Hepatic stellate cell (primary cell): ENCODE results near the gene KLHL35.
"Not testable (repeated sequence)": the region's sequence is repeated elsewhere in the genome, so short reads cannot be mapped to it uniquely, and the experiment has no call there.

ENCODE experiments used
- DNase-seq: peaks from one replicate; pipeline ENCODE4 v3.0.0; 2011; ENCODE audit warnings: low spot score

KLHL35 gene

GRCh38 chr11:75425422-75425821, 7.6 kb downstream of the KLHL35 start:
- DNase-seq, result no peak

GRCh38 chr11:75424396-75424795, 8.6 kb downstream of the KLHL35 start:
- no peak for DNase-seq

- no peak for DNase-seq
Observed at GRCh38 chr11:75423721-75424120, 9.3 kb downstream of the KLHL35 start.

- DNase-seq, result no peak
Observed at GRCh38 chr11:75422248-75423231, 10.5 kb downstream of the KLHL35 start.

- DNase-seq, result no peak
Observed at GRCh38 chr11:75421902-75422247, 11.1 kb downstream of the KLHL35 start.

- DNase-seq, result no peak
Observed at GRCh38 chr11:75421035-75421602, 11.9 kb downstream of the KLHL35 start.

- DNase-seq, result no peak
Observed at GRCh38 chr11:75420224-75421034, 12.6 kb downstream of the KLHL35 start.

GRCh38 chr11:75413864-75414263, 19.1 kb downstream of the KLHL35 start:
- DNase-seq, result no peak

- not testable (repeated sequence) for DNase-seq
Observed at GRCh38 chr11:75413146-75413545, 19.9 kb downstream of the KLHL35 start.

- not testable (repeated sequence) for DNase-seq
Observed at GRCh38 chr11:75409971-75410370, 23.0 kb downstream of the KLHL35 start.

GRCh38 chr11:75408957-75409219, 24.1 kb downstream of the KLHL35 start:
- no peak for DNase-seq

- DNase-seq, result no peak
Observed at GRCh38 chr11:75406338-75406777, 26.6 kb downstream of the KLHL35 start.

- no peak for DNase-seq
Observed at GRCh38 chr11:75403983-75404658, 28.9 kb downstream of the KLHL35 start.

- DNase-seq, result no peak
Observed at GRCh38 chr11:75403037-75403436, 30.0 kb downstream of the KLHL35 start.

GRCh38 chr11:75402002-75402773, 30.8 kb downstream of the KLHL35 start:
- DNase-seq, result no peak

GRCh38 chr11:75400146-75400865, 32.7 kb downstream of the KLHL35 start:
- no peak for DNase-seq

- peak; percentile 89 for DNase-seq
Observed at GRCh38 chr11:75399344-75400145, 33.5 kb downstream of the KLHL35 start, which contains the start of gene RPS3. RPS3 (plus strand) TSS chr11:75399518; CDS start chr11:75399548, 30 bp downstream.

- no peak for DNase-seq
Observed at GRCh38 chr11:75398906-75399305, 34.1 kb downstream of the KLHL35 start.

GRCh38 chr11:75394085-75394840, 38.7 kb downstream of the KLHL35 start:
- DNase-seq, result no peak
